ENCODE data around the gene ACP5.
"Not testable (repeated sequence)": the region's sequence is repeated elsewhere in the genome, so short reads cannot be mapped to it uniquely, and the experiment has no call there.

DNA sequence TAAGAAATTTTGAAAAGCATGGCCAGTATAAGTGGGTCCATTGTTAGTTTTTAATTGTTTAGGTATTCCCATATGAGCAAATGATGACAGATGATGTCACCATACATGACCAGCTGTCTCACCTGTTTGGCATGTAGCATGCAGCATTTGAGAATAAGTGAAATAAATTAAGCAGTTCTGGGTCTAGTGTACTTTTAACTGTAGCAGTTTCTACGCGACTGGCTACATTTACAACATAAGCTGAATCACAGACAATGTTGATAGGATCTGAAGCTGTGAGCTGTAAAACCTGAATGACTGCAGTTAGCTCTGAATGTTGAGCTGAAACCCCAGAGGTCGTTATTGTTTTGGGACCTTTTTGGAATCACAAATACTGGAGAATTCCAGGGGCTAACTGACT lies 45.0 kb upstream of the ACP5 start:
- TF ChIP-seq, protein P1, sequence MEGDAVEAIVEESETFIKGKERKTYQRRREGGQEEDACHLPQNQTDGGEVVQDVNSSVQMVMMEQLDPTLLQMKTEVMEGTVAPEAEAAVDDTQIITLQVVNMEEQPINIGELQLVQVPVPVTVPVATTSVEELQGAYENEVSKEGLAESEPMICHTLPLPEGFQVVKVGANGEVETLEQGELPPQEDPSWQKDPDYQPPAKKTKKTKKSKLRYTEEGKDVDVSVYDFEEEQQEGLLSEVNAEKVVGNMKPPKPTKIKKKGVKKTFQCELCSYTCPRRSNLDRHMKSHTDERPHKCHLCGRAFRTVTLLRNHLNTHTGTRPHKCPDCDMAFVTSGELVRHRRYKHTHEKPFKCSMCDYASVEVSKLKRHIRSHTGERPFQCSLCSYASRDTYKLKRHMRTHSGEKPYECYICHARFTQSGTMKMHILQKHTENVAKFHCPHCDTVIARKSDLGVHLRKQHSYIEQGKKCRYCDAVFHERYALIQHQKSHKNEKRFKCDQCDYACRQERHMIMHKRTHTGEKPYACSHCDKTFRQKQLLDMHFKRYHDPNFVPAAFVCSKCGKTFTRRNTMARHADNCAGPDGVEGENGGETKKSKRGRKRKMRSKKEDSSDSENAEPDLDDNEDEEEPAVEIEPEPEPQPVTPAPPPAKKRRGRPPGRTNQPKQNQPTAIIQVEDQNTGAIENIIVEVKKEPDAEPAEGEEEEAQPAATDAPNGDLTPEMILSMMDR (optimal IDR thresholded peaks at IDR 0.05 in 1 of 3, IDR thresholded peaks at IDR 0.05 in 1 of 3, conservative IDR thresholded peaks at IDR 0.05 in 1 of 3; ENCODE audit: extremely low read depth in 1 of 3, insufficient read depth in 2 of 3, low read length in 3 of 3) = not testable (repeated sequence)
- TF ChIP-seq EZH2 (IDR thresholded peaks at IDR 0.05; ENCODE audit: low read length) = not testable (repeated sequence)

Measured in keratinocyte (primary cell).